Measurements from ENCODE around the gene CHD5.
"Not testable (repeated sequence)": the region's sequence is repeated elsewhere in the genome, so short reads cannot be mapped to it uniquely, and the experiment has no call there.

The CHD5 gene

GRCh38 chr1:6072774-6073479 lies 107.2 kb downstream of the CHD5 start:
- Histone ChIP-seq H3K36me3 (ENCODE audit: insufficient read depth, low read length) (no peaks in the 10 kb centered on the region), H3K4me1 (ENCODE audit: control insufficient read depth, insufficient read depth, low read length, unreplicated experiment) (no peaks in the 10 kb centered on the region), H3K27me3 (ENCODE audit: insufficient read depth, low read length) (no peaks in the 10 kb centered on the region), H2AFZ (ENCODE audit: low read length, unreplicated experiment) (no peak overlapping the region), H3K4me3 (ENCODE audit: low read depth, low read length) (no peak overlapping the region), H3K79me2 (ENCODE audit: control insufficient read depth, insufficient read depth, low read length, unreplicated experiment) (no peaks in the 10 kb centered on the region), H3K27ac (ENCODE audit: low read depth, low read length) (no peak overlapping the region)

- no peaks in the 10 kb centered on the region for H3K27me3 ChIP-seq (ENCODE audit: insufficient read depth, low read length)
- no peaks in the 10 kb centered on the region for H3K36me3 ChIP-seq (ENCODE audit: insufficient read depth, low read length)
- H3K4me1 ChIP-seq (ENCODE audit: control insufficient read depth, insufficient read depth, low read length, unreplicated experiment), result no peaks in the 10 kb centered on the region
- no peak overlapping the region for H3K27ac ChIP-seq (ENCODE audit: low read depth, low read length)
- no peak overlapping the region for H2AFZ ChIP-seq (ENCODE audit: low read length, unreplicated experiment)
- H3K4me3 ChIP-seq (ENCODE audit: low read depth, low read length), result no peak overlapping the region
- H3K79me2 ChIP-seq (ENCODE audit: control insufficient read depth, insufficient read depth, low read length, unreplicated experiment), result no peaks in the 10 kb centered on the region
These were observed 108.9 kb downstream of the CHD5 start for GRCh38 chr1:6071219-6071618.

- Histone ChIP-seq H3K79me2 (ENCODE audit: control insufficient read depth, insufficient read depth, low read length, unreplicated experiment) (no peaks in the 10 kb centered on the region), H3K4me3 (ENCODE audit: low read depth, low read length) (no peak overlapping the region), H2AFZ (ENCODE audit: low read length, unreplicated experiment) (no peak overlapping the region), H3K27me3 (ENCODE audit: insufficient read depth, low read length) (no peaks in the 10 kb centered on the region), H3K36me3 (ENCODE audit: insufficient read depth, low read length) (no peaks in the 10 kb centered on the region), H3K4me1 (ENCODE audit: control insufficient read depth, insufficient read depth, low read length, unreplicated experiment) (no peaks in the 10 kb centered on the region), H3K27ac (ENCODE audit: low read depth, low read length) (no peak overlapping the region)
These were observed 109.6 kb downstream of the CHD5 start for GRCh38 chr1:6070450-6070974.

- Histone ChIP-seq H3K4me3 (ENCODE audit: low read depth, low read length) (no peak overlapping the region), H2AFZ (ENCODE audit: low read length, unreplicated experiment) (no peak overlapping the region), H3K27me3 (ENCODE audit: insufficient read depth, low read length) (peaks cover under 1% of the 10 kb centered on the region; the same call in 1 of the 2 replicates), H3K27ac (ENCODE audit: low read depth, low read length) (no peak overlapping the region), H3K36me3 (ENCODE audit: insufficient read depth, low read length) (no peaks in the 10 kb centered on the region), H3K79me2 (ENCODE audit: control insufficient read depth, insufficient read depth, low read length, unreplicated experiment) (no peaks in the 10 kb centered on the region), H3K4me1 (ENCODE audit: control insufficient read depth, insufficient read depth, low read length, unreplicated experiment) (no peaks in the 10 kb centered on the region)
These were observed 110.5 kb downstream of the CHD5 start for GRCh38 chr1:6069573-6069972.

GRCh38 chr1:6068932-6069331 lies 111.2 kb downstream of the CHD5 start:
- H3K4me3 ChIP-seq (ENCODE audit: low read depth, low read length), result no peak overlapping the region

GRCh38 chr1:6068073-6068472 lies 112.0 kb downstream of the CHD5 start:
- Histone ChIP-seq H3K27me3 (ENCODE audit: insufficient read depth, low read length) (peaks cover 6% of the 10 kb centered on the region; the same call in 1 of the 2 replicates), H3K4me3 (ENCODE audit: low read depth, low read length) (no peak overlapping the region), H3K27ac (ENCODE audit: low read depth, low read length) (no peak overlapping the region), H3K79me2 (ENCODE audit: control insufficient read depth, insufficient read depth, low read length, unreplicated experiment) (no peaks in the 10 kb centered on the region), H2AFZ (ENCODE audit: low read length, unreplicated experiment) (no peak overlapping the region), H3K4me1 (ENCODE audit: control insufficient read depth, insufficient read depth, low read length, unreplicated experiment) (no peaks in the 10 kb centered on the region), H3K36me3 (ENCODE audit: insufficient read depth, low read length) (no peaks in the 10 kb centered on the region)

More at GRCh38 chr1:6068932-6069331, 111.2 kb downstream of the CHD5 start:
- H3K27me3 ChIP-seq (ENCODE audit: insufficient read depth, low read length), result peaks cover 6% of the 10 kb centered on the region; the same call in 1 of the 2 replicates
- no peaks in the 10 kb centered on the region for H3K4me1 ChIP-seq (ENCODE audit: control insufficient read depth, insufficient read depth, low read length, unreplicated experiment)
- H3K27ac ChIP-seq (ENCODE audit: low read depth, low read length), result no peak overlapping the region
- no peaks in the 10 kb centered on the region for H3K79me2 ChIP-seq (ENCODE audit: control insufficient read depth, insufficient read depth, low read length, unreplicated experiment)
- no peak overlapping the region for H2AFZ ChIP-seq (ENCODE audit: low read length, unreplicated experiment)
- H3K36me3 ChIP-seq (ENCODE audit: insufficient read depth, low read length), result no peaks in the 10 kb centered on the region

GRCh38 chr1:6066680-6067079 lies 113.4 kb downstream of the CHD5 start:
- Histone ChIP-seq H3K27ac (ENCODE audit: low read depth, low read length) (no peak overlapping the region), H3K4me3 (ENCODE audit: low read depth, low read length) (no peak overlapping the region), H3K79me2 (ENCODE audit: control insufficient read depth, insufficient read depth, low read length, unreplicated experiment) (no peaks in the 10 kb centered on the region), H2AFZ (ENCODE audit: low read length, unreplicated experiment) (no peak overlapping the region), H3K27me3 (ENCODE audit: insufficient read depth, low read length) (peaks cover 6% of the 10 kb centered on the region; the same call in 1 of the 2 replicates), H3K4me1 (ENCODE audit: control insufficient read depth, insufficient read depth, low read length, unreplicated experiment) (no peaks in the 10 kb centered on the region), H3K36me3 (ENCODE audit: insufficient read depth, low read length) (no peaks in the 10 kb centered on the region)

GRCh38 chr1:6065093-6065858 lies 114.8 kb downstream of the CHD5 start:
- Histone ChIP-seq H3K4me3 (ENCODE audit: low read depth, low read length) (no peak overlapping the region), H3K4me1 (ENCODE audit: control insufficient read depth, insufficient read depth, low read length, unreplicated experiment) (no peaks in the 10 kb centered on the region), H3K27ac (ENCODE audit: low read depth, low read length) (no peak overlapping the region), H3K27me3 (ENCODE audit: insufficient read depth, low read length) (peaks cover 6% of the 10 kb centered on the region; the same call in 1 of the 2 replicates), H3K79me2 (ENCODE audit: control insufficient read depth, insufficient read depth, low read length, unreplicated experiment) (no peaks in the 10 kb centered on the region), H3K36me3 (ENCODE audit: insufficient read depth, low read length) (no peaks in the 10 kb centered on the region), H2AFZ (ENCODE audit: low read length, unreplicated experiment) (no peak overlapping the region)

GRCh38 chr1:6063532-6064053 lies 116.5 kb downstream of the CHD5 start:
- H2AFZ ChIP-seq (ENCODE audit: low read length, unreplicated experiment); H3K27ac ChIP-seq (ENCODE audit: low read depth, low read length); H3K27me3 ChIP-seq (ENCODE audit: insufficient read depth, low read length); H3K4me3 ChIP-seq (ENCODE audit: low read depth, low read length); H3K79me2 ChIP-seq (ENCODE audit: control insufficient read depth, insufficient read depth, low read length, unreplicated experiment); H3K4me1 ChIP-seq (ENCODE audit: control insufficient read depth, insufficient read depth, low read length, unreplicated experiment); H3K36me3 ChIP-seq (ENCODE audit: insufficient read depth, low read length): not testable (repeated sequence)

GRCh38 chr1:6062670-6063069 lies 117.5 kb downstream of the CHD5 start:
- Histone ChIP-seq H3K27me3 (ENCODE audit: insufficient read depth, low read length) (peaks cover 6% of the 10 kb centered on the region; the same call in 1 of the 2 replicates), H3K4me1 (ENCODE audit: control insufficient read depth, insufficient read depth, low read length, unreplicated experiment) (no peaks in the 10 kb centered on the region), H3K79me2 (ENCODE audit: control insufficient read depth, insufficient read depth, low read length, unreplicated experiment) (no peaks in the 10 kb centered on the region), H3K36me3 (ENCODE audit: insufficient read depth, low read length) (no peaks in the 10 kb centered on the region), H3K4me3 (ENCODE audit: low read depth, low read length) (no peak overlapping the region), H3K27ac (ENCODE audit: low read depth, low read length) (no peak overlapping the region), H2AFZ (ENCODE audit: low read length, unreplicated experiment) (no peak overlapping the region)
